SK-MEL-5 (cell line): Measurements from ENCODE around the gene GRHPR. TPM values are rescaled to one million over a fixed set of nuclear protein-coding genes. Genes with fewer than 3 reads are reported as not detected.
A peak's percentile ranks its signal among the peaks of the same experiment; 100 is the strongest.
"Not testable (repeated sequence)": the region's sequence is repeated elsewhere in the genome, so short reads cannot be mapped to it uniquely, and the experiment has no call there.

Experiments
- DNase-seq: peaks from one replicate; pipeline ENCODE4 v3.0.0-alpha.2; 2016; ENCODE audit warnings: low read depth, low spot score
- in situ Hi-C: cut with HindIII; loops from 2 replicates; pipeline ENCODE4 v1.10.0; 2016; ENCODE audit warnings: low sequenced_read_pairs, high pct_unique_total_duplicates, low pct_unique_long_range_greater_than_20kb
- total RNA-seq: library from RNA; depleted of rRNA; stranded (reverse); fragments of >200 nt; shearing (Covaris generic); gene quantifications from 2 replicates; pipeline ENCODE4 v1.2.3, GENCODE V29; 2014

GRHPR gene
- total RNA-seq, 1 experiment from 2014 or later: 139 TPM

GRCh38 chr9:37464006-37464405, 41.5 kb downstream of the GRHPR start:
- in situ Hi-C loops: no loop called here

GRCh38 chr9:37464426-37465248, 42.1 kb downstream of the GRHPR start:
- peak; percentile 70 for DNase-seq
- in situ Hi-C loops: no loop called here

More at GRCh38 chr9:37464006-37464405, 41.5 kb downstream of the GRHPR start:
- DNase-seq: no peak

GRCh38 chr9:37465249-37466036, 42.9 kb downstream of the GRHPR start, which contains the start of gene ZBTB5:
ZBTB5 (minus strand) TSS chr9:37465450; CDS start chr9:37442551, 22,899 bp downstream.
- in situ Hi-C loops: no loop called here
- peak; percentile 98 for DNase-seq

- in situ Hi-C loops: no loop called here
- peak; percentile 82 for DNase-seq
These were observed 43.7 kb downstream of the GRHPR start for GRCh38 chr9:37466037-37466709.

GRCh38 chr9:37467530-37467929, 45.0 kb downstream of the GRHPR start:
- peak; percentile 44 for DNase-seq
- in situ Hi-C loops: not testable (repeated sequence)

GRCh38 chr9:37468620-37469019, 46.1 kb downstream of the GRHPR start:
- no peak for DNase-seq
- in situ Hi-C loops: no loop called here

- in situ Hi-C loops: no loop called here
These were observed 49.6 kb downstream of the GRHPR start for GRCh38 chr9:37471942-37472684.

GRCh38 chr9:37473982-37474381, 51.5 kb downstream of the GRHPR start:
- DNase-seq, in situ Hi-C loops: not testable (repeated sequence)

More at GRCh38 chr9:37471942-37472684, 49.6 kb downstream of the GRHPR start:
- peak; percentile 87 for DNase-seq

- in situ Hi-C loops: no loop called here
These were observed 51.9 kb downstream of the GRHPR start for GRCh38 chr9:37474438-37474837.

GRCh38 chr9:37476930-37477329, 54.4 kb downstream of the GRHPR start:
- in situ Hi-C loops: no loop called here
- peak; percentile 47 for DNase-seq

More at GRCh38 chr9:37474438-37474837, 51.9 kb downstream of the GRHPR start:
- no peak for DNase-seq

- DNase-seq, in situ Hi-C loops: not testable (repeated sequence)
These were observed 54.9 kb downstream of the GRHPR start for GRCh38 chr9:37477443-37477842.

- in situ Hi-C loops, DNase-seq: not testable (repeated sequence)
These were observed 55.6 kb downstream of the GRHPR start for GRCh38 chr9:37477987-37478619.

GRCh38 chr9:37480759-37481158, 58.3 kb downstream of the GRHPR start:
- no peak for DNase-seq
- in situ Hi-C loops: no loop called here

GRCh38 chr9:37485389-37486255, 63.1 kb downstream of the GRHPR start, which contains the start of gene POLR1E:
POLR1E (plus strand) TSS chr9:37485948; CDS start chr9:37486048, 100 bp downstream.
- DNase-seq: peak; percentile 92
- in situ Hi-C loops: no loop called here

- in situ Hi-C loops: no loop called here
- DNase-seq: no peak
These were observed 63.7 kb downstream of the GRHPR start for GRCh38 chr9:37486256-37486615.
